B cell (primary cell): ENCODE data around the gene ZNF3. TPM values are rescaled to one million over a fixed set of nuclear protein-coding genes. Genes with fewer than 3 reads are reported as not detected.

Experiments
- ATAC-seq: fragments of 200-7000 bp; cut with Tn5 transposase; one replicate; pipeline ENCODE4 v1.10.0; 2021; ENCODE audit warnings: low read depth, mild to moderate bottlenecking, moderate number of reproducible peaks, moderate library complexity
- CTCF ChIA-PET: fragments of 350-600 bp; sonication (Branson Sonifier 250); formaldehyde crosslinking; loops from one replicate; lab custom pipeline; 2021; ENCODE audit warnings: antibody characterized with exemption, inconsistent platforms; lab: Charles Lee
- POLR2A ChIA-PET: fragments of 350-600 bp; sonication (Branson Sonifier 250); formaldehyde crosslinking; loops from one replicate; lab custom pipeline; 2021; ENCODE audit warnings: antibody characterized with exemption; lab: Charles Lee
- DNase-seq: peaks from one replicate; pipeline ENCODE4 v3.0.0; 2013
- H2AFZ ChIP-seq: 2 replicates; pipeline ENCODE4 v1.6.1; 2012; ENCODE audit warnings: mild to moderate bottlenecking, low read depth, low read length; ENCODE audit not compliant: insufficient read depth, poor library complexity, severe bottlenecking
- H3K27ac ChIP-seq, 2 donors: 1 replicate in 1 of 2; 2 replicates in 1 of 2; pipeline ENCODE4 v1.5.1; 2012 to 2013; ENCODE audit warnings: low read length in 2 of 2, mild to moderate bottlenecking in 2 of 2, moderate library complexity in 1 of 2
- H3K27me3 ChIP-seq, 4 experiments: fragments of 200-600 bp in 1 of 4; sonication (generic) in 1 of 4; replicated peaks in 1 of 4; 1 replicate in 2 of 4; 2 replicates in 2 of 4; pipeline versions ENCODE4 v1.6.1 to v1.7.0; 2013 to 2016; ENCODE audit warnings: low read length in 3 of 4, mild to moderate bottlenecking in 2 of 4, mixed read lengths in 1 of 4, moderate library complexity in 1 of 4; ENCODE audit not compliant: insufficient read depth in 4 of 4, control insufficient read depth in 3 of 4; ENCODE audit errors: control extremely low read depth in 1 of 4
- H3K36me3 ChIP-seq, 2 experiments: replicated peaks in 1 of 2; 1 replicate in 1 of 2; 2 replicates in 1 of 2; pipeline versions ENCODE4 v1.6.1 to v1.7.1; 2013; ENCODE audit warnings: low read length in 1 of 2; ENCODE audit not compliant: insufficient read depth in 2 of 2, control insufficient read depth in 1 of 2; ENCODE audit errors: control extremely low read depth in 1 of 2, extremely low read depth in 1 of 2
- H3K4me1 ChIP-seq, 2 donors: fragments of 200-600 bp in 1 of 2; sonication (generic) in 1 of 2; 1 replicate in 1 of 2; 2 replicates in 1 of 2; pipeline versions ENCODE4 v1.5.1 to v1.6.1; 2013 to 2017; ENCODE audit warnings: low read length in 2 of 2; ENCODE audit not compliant: control insufficient read depth in 2 of 2, insufficient read depth in 2 of 2
- H3K4me2 ChIP-seq: replicated peaks from 2 replicates; pipeline ENCODE3; 2012; ENCODE audit warnings: mild to moderate bottlenecking, low read depth, low read length; ENCODE audit not compliant: poor library complexity, severe bottlenecking
- H3K4me3 ChIP-seq, 5 experiments: fragments of 200-600 bp in 1 of 5; sonication (generic) in 1 of 5; 1 replicate in 3 of 5; 2 replicates in 2 of 5; pipeline versions ENCODE4 v1.5.1 to v1.7.0; 2011 to 2016; ENCODE audit warnings: low read length in 4 of 5, mild to moderate bottlenecking in 4 of 5, low read depth in 2 of 5, control low read depth in 1 of 5, moderate library complexity in 1 of 5; ENCODE audit not compliant: insufficient read depth in 1 of 5; ENCODE audit errors: control extremely low read depth in 1 of 5, extremely low read depth in 1 of 5
- H3K79me2 ChIP-seq: fragments of 200-600 bp; sonication (generic); one replicate; pipeline ENCODE4 v1.6.0; 2016; ENCODE audit warnings: low read length; ENCODE audit not compliant: control insufficient read depth, insufficient read depth
- H3K9ac ChIP-seq: fragments of 200-600 bp; sonication (generic); 2 replicates; pipeline ENCODE4 v1.6.1; 2017; ENCODE audit warnings: mild to moderate bottlenecking, low read length, moderate library complexity
- H3K9me3 ChIP-seq, 3 donors: one replicate each; pipeline versions ENCODE4 v1.6.1 to v1.7.1; 2013; ENCODE audit warnings: low read length in 2 of 3; ENCODE audit not compliant: control insufficient read depth in 2 of 3, insufficient read depth in 1 of 3; ENCODE audit errors: control extremely low read depth in 1 of 3
- H4K20me1 ChIP-seq: 2 replicates; pipeline ENCODE4 v1.6.0; 2012; ENCODE audit warnings: mild to moderate bottlenecking, low read length; ENCODE audit not compliant: insufficient read depth, control insufficient read depth, poor library complexity, severe bottlenecking
- H3K27ac Mint-ChIP-seq: one replicate; pipeline ENCODE4 v1.8.0; 2021; ENCODE audit warnings: mixed read lengths
- H3K27me3 Mint-ChIP-seq: one replicate; pipeline ENCODE4 v1.8.0; 2021; ENCODE audit warnings: mixed read lengths
- H3K4me1 Mint-ChIP-seq: one replicate; pipeline ENCODE4 v1.8.0; 2021; ENCODE audit warnings: mixed read lengths
- H3K4me3 Mint-ChIP-seq: one replicate; pipeline ENCODE4 v1.8.0; 2021; ENCODE audit warnings: mixed read lengths
- H3K9me3 Mint-ChIP-seq: one replicate; pipeline ENCODE4 v1.8.0; 2022; ENCODE audit warnings: mixed read lengths; ENCODE audit not compliant: insufficient read depth
- EZH2 ChIP-seq: IDR thresholded peaks from 2 replicates; pipeline ENCODE4 v1.6.1; 2012; ENCODE audit warnings: borderline replicate concordance, low read depth, mild to moderate bottlenecking, moderate library complexity, low read length; ENCODE audit not compliant: insufficient read depth, poor library complexity, severe bottlenecking
- WGBS: methylation state at CpG from one replicate; pipeline ENCODE4 v1.1.5; 2013; ENCODE audit warnings: missing lambda C conversion rate; ENCODE audit not compliant: insufficient coverage; 5-methylcytosine and 5-hydroxymethylcytosine counted together
- intact Hi-C: fragments of 100-400 bp; cut with micrococcal nuclease; formaldehyde crosslinking; loops from one replicate; pipeline ENCODE4 v1.10.0; 2022
- polyA plus RNA-seq: library from polyadenylated mRNA; depleted of rRNA; stranded (reverse); fragments of >200 nt; gene quantifications from 2 replicates; pipeline ENCODE4 v1.2.3, GENCODE V29; 2012
- total RNA-seq, 2 donors: library from RNA; stranded (reverse); fragments of 120-200 nt in 1 of 2; gene quantifications; 1 replicate in 1 of 2; 2 replicates in 1 of 2; pipeline versions ENCODE4 v1.2.3 to v1.2.4, GENCODE V29; 2013 to 2022
- TF ChIP-seq, protein P1 (sequence below): fragments of 200-600 bp; IDR thresholded peaks from one replicate; pipeline ENCODE4 v1.8.0; 2022; ENCODE audit warnings: antibody characterized with exemption, mild to moderate bottlenecking

The ZNF3 gene
- total and polyA plus RNA-seq, 2 donors (not counting 1 experiment from before 2014, with no cell fraction given): 19.2 to 44.8 TPM

DNA sequence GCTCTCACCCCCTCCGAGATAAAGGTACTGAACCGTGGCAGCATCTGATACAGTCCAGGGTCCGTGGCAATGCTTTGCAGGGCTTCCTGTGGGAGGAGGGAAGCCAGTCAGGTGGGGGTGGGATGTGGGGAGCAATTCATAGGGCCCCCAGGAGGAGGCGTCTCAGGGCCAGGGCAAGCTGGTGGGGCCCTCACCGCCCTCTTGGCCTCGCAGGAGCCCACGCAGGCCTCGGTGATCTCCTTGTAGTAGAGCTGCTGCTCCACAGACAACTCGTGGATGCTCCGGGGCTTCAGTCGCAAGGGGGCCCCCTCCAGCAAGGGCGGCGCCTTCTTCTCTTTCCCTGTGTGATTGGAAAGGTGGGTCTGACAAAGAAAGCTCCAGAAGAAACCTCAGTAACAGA lies 30.4 kb upstream of the ZNF3 start:
- H3K27ac Mint-ChIP-seq: no peak overlapping the region
- Histone ChIP-seq H3K4me2 (no peak overlapping the region), H2AFZ (no peak overlapping the region), H4K20me1 (no peaks in the 10 kb centered on the region), H3K36me3 (peaks cover 0 to 45% of the 10 kb centered on the region in 2 experiments), H3K4me1 (no peaks in the 10 kb centered on the region), H3K27ac (no peak overlapping the region), H3K27me3 (no peaks in the 10 kb centered on the region), H3K9me3 (no peaks in the 10 kb centered on the region), H3K4me3 (no peak overlapping the region), H3K79me2 (peaks cover 3% of the 10 kb centered on the region), H3K9ac (no peak overlapping the region)
- intact Hi-C loops: no loop called here
- CTCF ChIA-PET: no interaction called here
- TF ChIP-seq, protein P1, sequence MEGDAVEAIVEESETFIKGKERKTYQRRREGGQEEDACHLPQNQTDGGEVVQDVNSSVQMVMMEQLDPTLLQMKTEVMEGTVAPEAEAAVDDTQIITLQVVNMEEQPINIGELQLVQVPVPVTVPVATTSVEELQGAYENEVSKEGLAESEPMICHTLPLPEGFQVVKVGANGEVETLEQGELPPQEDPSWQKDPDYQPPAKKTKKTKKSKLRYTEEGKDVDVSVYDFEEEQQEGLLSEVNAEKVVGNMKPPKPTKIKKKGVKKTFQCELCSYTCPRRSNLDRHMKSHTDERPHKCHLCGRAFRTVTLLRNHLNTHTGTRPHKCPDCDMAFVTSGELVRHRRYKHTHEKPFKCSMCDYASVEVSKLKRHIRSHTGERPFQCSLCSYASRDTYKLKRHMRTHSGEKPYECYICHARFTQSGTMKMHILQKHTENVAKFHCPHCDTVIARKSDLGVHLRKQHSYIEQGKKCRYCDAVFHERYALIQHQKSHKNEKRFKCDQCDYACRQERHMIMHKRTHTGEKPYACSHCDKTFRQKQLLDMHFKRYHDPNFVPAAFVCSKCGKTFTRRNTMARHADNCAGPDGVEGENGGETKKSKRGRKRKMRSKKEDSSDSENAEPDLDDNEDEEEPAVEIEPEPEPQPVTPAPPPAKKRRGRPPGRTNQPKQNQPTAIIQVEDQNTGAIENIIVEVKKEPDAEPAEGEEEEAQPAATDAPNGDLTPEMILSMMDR: no peak
- no peak for TF ChIP-seq EZH2
- DNase-seq (no peak), ATAC-seq (no peak)
- H3K9me3 Mint-ChIP-seq: no peaks in the 10 kb centered on the region
- POLR2A ChIA-PET: no interaction called here
- no peaks in the 10 kb centered on the region for H3K4me1 Mint-ChIP-seq
- H3K4me3 Mint-ChIP-seq: no peak overlapping the region
- H3K27me3 Mint-ChIP-seq: no peaks in the 10 kb centered on the region
- 87% methylated on average over 12 of the region's 13 CpGs for WGBS

DNA sequence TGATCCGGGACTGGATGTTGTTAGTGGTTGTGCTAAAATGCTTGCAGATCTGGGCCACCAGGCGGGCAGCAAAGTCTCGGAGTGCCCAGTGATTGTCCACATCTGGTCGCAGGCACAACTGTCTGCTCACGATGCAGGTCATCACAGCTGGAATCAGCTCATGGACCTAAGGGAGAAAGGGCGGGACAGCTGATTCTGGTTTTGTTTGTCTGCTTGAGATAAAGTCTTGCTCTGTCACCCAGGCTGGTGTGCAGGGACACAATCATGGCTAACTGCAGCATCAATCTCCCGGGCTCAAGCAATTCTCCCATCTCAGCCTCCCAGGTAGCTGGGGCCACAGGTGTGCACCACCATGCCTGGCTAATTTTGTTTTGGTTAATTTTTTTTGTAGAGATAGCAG lies 29.6 kb upstream of the ZNF3 start:
- DNase-seq (no peak), ATAC-seq (no peak)
- H3K4me1 Mint-ChIP-seq: no peaks in the 10 kb centered on the region
- Histone ChIP-seq H3K9ac (no peak overlapping the region), H3K27ac (no peak overlapping the region), H3K79me2 (peaks cover 3% of the 10 kb centered on the region), H4K20me1 (no peaks in the 10 kb centered on the region), H3K4me1 (no peaks in the 10 kb centered on the region), H3K36me3 (peaks cover 0 to 51% of the 10 kb centered on the region in 2 experiments), H3K4me3 (no peak overlapping the region), H3K4me2 (no peak overlapping the region), H3K9me3 (no peaks in the 10 kb centered on the region), H3K27me3 (no peaks in the 10 kb centered on the region), H2AFZ (no peak overlapping the region)
- intact Hi-C loops: no loop called here
- H3K4me3 Mint-ChIP-seq: no peak overlapping the region
- ChIA-PET CTCF (no interaction called here), POLR2A (no interaction called here)
- TF ChIP-seq, protein P1: no peak
- TF ChIP-seq EZH2: no peak
- H3K27me3 Mint-ChIP-seq: no peaks in the 10 kb centered on the region
- WGBS: 100% methylated on average over 6 of the region's 7 CpGs
- H3K27ac Mint-ChIP-seq: no peak overlapping the region
- no peaks in the 10 kb centered on the region for H3K9me3 Mint-ChIP-seq
